HG03342 (cell line): ENCODE results near the gene PCGF3.
"Not testable (repeated sequence)": the region's sequence is repeated elsewhere in the genome, so short reads cannot be mapped to it uniquely, and the experiment has no call there.

Experiments
- ATAC-seq: cut with Tn5 transposase; IDR thresholded peaks from one replicate; pipeline ENCODE4 v1.9.1; 2021; ENCODE audit warnings: mild to moderate bottlenecking, moderate library complexity; ENCODE audit not compliant: unreplicated experiment

Gene PCGF3

GRCh38 chr4:780255-780654, 74.6 kb downstream of the PCGF3 start:
- ATAC-seq: not testable (repeated sequence)

GRCh38 chr4:780716-781492, 75.3 kb downstream of the PCGF3 start:
- no peak for ATAC-seq

DNA sequence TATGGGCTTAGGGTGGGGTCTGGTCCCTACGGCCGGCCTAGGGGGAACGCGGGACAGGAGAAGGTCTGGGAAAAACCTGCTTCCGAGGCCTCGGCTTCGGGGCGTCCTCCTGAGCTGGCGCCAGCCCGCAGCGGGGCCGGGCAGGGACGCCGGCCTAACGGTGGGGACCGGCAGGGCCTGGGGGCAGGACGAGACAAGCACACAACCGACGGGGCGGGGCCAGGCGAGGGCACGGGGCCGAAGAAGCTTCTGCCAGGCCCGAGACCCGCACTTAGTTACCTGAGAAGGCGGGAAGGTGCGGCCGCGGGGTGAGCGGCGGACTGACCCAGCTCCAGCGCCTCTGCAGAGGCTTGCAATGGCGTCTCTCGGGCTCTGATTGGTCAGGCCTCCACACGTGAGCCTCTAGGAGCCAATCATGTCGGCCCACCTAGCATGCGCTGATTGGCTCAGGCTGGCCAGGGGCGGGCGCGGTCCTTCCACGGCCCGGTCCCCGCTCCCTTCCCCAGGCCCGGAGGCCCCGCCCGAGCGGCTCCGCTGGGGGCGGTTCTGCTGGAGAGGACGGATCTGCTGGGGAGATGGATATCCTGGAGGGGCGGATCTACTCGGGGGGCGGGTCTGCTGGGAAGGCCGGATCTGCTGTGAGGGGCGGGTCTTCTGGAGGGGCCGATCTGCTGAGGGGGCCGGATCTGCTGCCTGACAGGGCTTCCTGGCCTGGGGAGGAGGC, 76.0 kb downstream of the PCGF3 start:
- ATAC-seq: peak; percentile 95

DNA sequence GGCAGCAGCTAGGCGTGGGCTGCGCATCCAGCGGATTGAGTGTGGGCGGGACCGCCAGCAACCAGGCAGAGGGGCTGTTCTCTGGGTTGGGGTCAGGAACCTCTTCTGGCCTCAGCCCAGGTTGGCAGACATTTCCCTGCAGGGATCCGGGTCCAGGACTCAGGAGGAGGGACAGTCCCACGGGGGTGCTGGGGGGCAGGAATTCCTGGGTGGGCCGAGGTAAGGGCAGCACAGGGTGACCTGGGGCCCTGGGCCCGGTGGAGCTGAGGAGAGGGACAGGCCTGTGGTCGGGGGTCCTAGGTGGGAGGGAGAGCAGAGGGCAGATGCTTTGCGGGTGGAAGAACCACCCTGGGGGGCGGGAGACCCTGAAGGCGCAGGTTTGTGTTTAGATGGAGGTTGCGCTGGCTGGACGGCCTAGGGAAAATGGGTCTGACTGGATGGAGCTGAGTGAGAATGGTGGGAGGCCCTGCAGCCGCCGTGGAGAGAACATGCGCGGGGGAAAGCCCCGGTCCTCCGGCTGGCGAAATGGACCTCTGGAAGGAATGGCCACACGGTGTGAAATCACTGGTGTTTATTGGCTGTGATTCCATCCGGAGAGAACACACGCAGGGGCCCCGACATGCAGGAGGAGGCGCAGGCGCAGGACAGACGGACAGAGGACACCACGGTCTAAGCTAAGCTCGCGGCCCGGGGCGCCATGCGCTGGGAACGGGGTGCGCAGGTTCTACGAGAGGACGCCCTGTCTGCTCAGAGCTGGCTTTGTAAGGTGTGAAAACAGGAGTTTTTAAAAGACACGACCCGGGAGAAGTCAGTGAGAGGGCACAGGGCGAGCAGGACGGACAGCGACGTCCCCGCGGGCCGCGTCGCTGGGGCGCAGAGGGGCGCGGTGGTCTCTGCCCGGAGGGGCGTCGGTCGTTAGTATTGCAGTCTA, 79.0 kb downstream of the PCGF3 start:
- ATAC-seq: no peak

GRCh38 chr4:785332-786073, 79.9 kb downstream of the PCGF3 start:
- ATAC-seq: no peak

DNA sequence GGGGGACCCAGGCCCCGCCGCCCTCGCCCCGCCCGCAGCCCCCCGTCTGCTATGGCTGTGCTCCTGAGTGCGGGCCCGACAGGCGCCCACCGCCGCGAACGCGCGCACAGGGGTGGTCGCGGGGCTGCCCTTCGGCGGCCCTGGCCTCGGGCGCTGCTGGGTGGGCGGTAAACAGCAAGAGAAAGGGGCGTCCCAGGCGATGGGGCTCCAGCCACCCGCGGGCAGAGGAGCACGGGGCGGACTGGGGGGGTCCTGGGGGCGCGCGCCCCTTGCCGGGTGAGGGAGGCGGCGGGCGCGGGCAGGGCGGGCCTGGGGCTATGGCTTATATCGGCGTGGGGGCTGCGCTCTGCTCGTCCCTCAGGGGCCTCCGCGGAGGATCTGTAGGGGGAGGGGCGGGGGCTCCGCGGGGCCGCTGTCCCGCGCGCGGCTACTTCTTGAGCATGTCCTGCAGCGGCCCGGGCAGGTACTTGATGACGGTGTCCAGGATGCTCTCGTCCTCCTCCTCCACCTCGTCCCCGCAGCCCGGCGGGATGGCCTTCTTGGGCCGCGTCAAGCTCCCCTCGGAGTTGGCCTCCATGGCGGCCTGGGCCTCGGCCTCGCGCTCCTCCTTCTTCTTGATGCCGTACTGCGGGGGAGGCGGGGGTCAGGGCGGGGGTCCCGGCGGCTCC, 80.6 kb downstream of the PCGF3 start:
- ATAC-seq: no peak

GRCh38 chr4:786861-787300, 81.2 kb downstream of the PCGF3 start:
- ATAC-seq: no peak

DNA sequence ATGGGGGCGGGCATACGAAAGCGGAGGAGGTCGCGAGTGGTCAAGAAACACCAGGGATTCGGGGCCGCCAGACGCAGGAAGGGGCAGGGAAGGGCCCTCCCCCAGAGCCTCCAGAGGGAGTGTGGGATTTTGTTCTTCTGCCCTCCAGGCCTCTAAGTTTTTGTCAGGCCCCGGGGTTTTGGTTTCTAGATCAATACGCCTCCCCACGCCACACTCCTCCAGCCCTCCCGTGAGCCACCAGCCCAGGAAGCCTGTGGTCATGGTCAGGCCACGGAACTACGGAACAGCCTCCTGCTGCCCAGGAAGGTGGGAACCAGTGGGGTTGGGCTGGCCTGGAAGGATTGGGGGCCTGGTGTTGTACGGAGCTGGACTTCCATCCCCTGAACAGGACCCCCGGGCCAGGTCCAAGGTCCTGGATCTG, 81.9 kb downstream of the PCGF3 start:
- no peak for ATAC-seq

- ATAC-seq: no peak
These were observed 82.5 kb downstream of the PCGF3 start for GRCh38 chr4:788006-788635.

DNA sequence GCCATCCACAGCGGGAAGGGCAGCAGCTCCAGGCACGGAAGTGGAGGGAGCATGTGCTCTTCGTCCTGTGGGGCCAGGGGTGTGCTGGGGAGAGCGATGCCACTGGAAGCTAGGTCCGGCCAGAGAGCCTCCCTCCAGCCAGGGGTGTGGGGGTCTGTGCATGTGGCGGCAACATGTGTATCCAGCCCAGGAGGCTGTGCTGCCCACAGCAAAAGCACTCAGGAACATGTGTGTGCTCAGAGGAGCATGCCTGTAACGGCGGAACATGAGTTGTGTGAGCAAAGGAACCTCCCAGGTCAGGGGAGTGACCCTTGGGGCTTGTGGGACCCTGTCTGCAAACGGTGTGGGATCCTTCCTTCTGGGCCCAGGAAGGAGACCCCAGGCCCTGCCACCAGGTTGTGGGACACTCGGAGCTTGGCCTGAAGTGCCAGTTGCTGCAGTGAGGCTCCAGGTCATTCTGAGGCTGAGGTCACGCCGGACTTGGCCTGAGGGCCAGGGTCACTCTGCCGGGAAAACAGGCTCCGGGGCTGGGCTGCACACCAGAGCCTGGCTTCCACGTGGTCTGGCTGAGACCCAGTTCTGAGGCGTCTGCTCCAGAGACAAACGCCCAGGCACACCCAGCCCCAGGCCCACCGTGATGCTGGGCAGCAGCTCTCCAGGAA, 83.1 kb downstream of the PCGF3 start:
- ATAC-seq: no peak

DNA sequence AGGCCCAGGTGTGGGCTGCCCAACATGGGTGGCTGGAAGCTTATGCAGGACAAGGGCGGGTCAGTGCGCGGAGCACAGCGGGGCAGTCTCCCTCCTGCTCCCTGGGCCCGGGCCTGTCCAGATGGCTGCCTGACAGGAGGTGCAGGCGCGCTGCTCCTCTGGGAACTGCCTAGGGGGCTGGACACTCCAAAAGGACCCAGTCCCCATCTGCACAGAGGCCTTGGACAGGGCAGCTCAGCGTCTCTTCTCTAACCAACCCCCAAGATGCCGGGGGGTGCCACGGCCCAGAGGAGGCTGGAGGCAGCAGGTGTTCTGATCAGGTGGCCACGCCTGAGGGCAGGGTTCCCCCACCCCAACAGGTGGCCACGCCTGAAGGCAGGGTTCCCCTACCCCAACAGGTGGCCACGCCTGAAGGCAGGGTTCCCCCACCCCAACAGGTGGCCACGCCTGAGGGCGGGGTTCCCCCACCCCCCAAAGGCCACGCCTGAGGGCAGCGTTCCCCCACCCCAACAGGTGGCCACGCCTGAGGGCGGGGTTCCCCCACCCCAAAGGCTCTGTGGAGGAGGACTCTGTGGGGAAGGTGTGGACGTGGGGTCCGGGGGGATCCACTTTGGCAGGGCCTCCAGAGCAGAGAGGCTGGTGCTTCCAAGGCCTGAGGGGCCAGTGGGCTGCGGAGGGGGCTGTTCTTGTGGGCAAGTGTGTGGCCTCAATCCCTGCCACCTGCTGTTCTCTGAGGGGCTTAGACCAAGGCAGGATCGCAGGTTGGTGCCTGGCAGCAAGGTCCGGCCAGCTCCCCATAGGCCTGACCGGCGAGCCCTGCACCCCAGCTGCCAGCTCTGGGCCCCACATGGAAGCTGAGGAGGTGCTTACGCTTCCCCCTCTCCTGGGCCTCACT, 84.2 kb downstream of the PCGF3 start:
- ATAC-seq: no peak

GRCh38 chr4:790466-790820, 84.8 kb downstream of the PCGF3 start:
- no peak for ATAC-seq

- ATAC-seq: no peak
These were observed 85.7 kb downstream of the PCGF3 start for GRCh38 chr4:791252-791897.

DNA sequence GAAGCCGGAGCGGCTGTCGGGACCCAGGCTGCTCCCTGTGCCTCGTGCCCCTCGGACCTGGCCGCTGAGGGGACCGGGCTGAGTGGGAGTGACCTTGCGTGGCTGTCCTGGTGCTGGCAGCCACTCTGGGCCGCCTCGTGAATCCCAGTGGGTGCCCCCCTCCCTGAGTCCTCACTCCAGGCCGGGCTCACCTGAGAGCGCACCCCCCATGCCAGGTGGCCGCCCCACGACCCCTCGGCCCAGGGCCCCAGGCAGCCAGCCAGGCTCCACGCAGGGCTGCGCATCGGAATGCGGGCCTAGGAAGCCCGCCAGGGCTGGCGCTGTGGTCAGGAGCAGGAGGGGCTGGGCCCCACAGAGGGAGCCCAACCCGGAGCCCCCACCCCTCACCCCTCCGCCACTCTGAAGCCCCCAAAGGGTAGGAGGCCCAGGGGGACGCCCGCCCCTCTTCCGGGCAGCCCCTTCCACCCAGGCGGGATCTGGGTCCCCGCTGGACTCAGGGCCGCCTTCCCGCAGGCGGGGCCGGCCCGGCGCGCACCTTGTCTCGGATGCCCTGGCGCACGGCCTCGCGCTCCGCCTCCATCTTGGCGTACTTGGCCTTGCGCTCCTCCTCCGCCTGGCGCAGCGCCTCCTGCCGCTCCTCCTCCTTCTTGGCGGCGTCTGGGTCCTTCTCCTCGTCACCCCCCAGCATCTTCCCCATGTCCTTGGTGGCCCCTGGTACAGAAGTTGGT, 86.4 kb downstream of the PCGF3 start:
- no peak for ATAC-seq

DNA sequence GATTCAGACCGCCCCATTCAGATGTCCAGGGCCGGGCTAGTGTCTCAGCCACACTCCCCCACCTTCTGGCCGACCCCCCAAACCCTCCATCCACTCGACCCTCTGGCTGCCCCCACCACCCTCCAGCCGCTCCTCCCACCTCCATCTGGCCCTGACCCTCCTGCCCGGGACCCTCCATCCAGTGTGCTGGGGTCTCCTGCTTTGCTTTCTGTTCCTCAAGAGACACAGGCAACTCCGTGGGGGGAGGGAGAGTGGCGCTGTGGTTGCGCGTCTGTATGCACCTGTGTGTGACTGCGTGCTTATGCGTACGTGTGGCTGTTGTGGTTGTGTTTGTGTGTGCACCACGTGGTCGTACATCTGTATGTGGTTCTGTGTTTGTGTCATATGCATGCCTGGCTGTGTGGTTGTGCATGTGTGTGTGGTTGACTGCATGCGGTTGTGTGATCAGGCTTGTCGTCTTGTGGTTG, 87.0 kb downstream of the PCGF3 start:
- ATAC-seq: no peak

- no peak for ATAC-seq
These were observed 87.6 kb downstream of the PCGF3 start for GRCh38 chr4:793093-793861.
